K562 (cell line): Measurements from ENCODE around the gene RGS3. TPM values are rescaled to one million over a fixed set of nuclear protein-coding genes. Genes with fewer than 3 reads are reported as not detected.

Source experiments
- ATAC-seq: fragments of 200-7000 bp; cut with Tn5 transposase; 3 replicates; pipeline ENCODE4 v1.9.1; 2020; ENCODE audit warnings: moderate library complexity
- BruUV-seq: library from RNA; stranded (reverse); fragments of 400-500 nt; replicated peaks from 2 replicates; lab custom pipeline; 2021; lab: Mats Ljungman, UMichigan
- CTCF ChIA-PET: fragments of 300-600 bp; formaldehyde crosslinking; extraction: SDS; loops from one replicate; lab custom pipeline; 2021; ENCODE audit warnings: low intra/inter-chr PET ratio; lab: Yijun Ruan, JAX
- POLR2A ChIA-PET: fragments of 300-600, 350-650 bp; sonication (Branson Sonifier 250); formaldehyde crosslinking; extraction: SDS; loops from one replicate; lab custom pipeline; 2021; ENCODE audit warnings: antibody characterized with exemption, inconsistent platforms; lab: Yijun Ruan, JAX
- DNase-seq, 4 experiments: peaks; one replicate each; pipeline versions ENCODE4 v3.0.0 to v3.0.0-alpha.2; 2011 to 2018; ENCODE audit warnings: low spot score in 3 of 4, mixed read lengths in 3 of 4; ENCODE audit errors: extremely low read depth in 1 of 4
- FAIRE-seq: peaks from 2 replicates; lab custom pipeline; 2011; peaks lifted over from hg19 to GRCh38; lab: Jason Lieb, UNC
- H2AFZ ChIP-seq: 2 replicates; pipeline ENCODE4 v1.6.0; 2011; ENCODE audit warnings: low read depth, low read length, control low read depth, inconsistent platforms
- H3K27ac ChIP-seq: fragments of 200-600 bp; 3 replicates; pipeline ENCODE4 v1.8.0; 2011; ENCODE audit warnings: low read depth, mild to moderate bottlenecking, control low read depth, inconsistent platforms, low read length, moderate library complexity, mixed read lengths; ENCODE audit errors: extremely low read depth
- H3K27me3 ChIP-seq, 2 experiments: fragments of 300-600 bp in 1 of 2; 2 replicates in 1 of 2; 3 replicates in 1 of 2; pipeline versions ENCODE4 v1.6.0 to v1.8.0; 2011; ENCODE audit warnings: inconsistent platforms in 2 of 2, low read length in 2 of 2, mild to moderate bottlenecking in 1 of 2, mixed read lengths in 1 of 2, moderate library complexity in 1 of 2; ENCODE audit not compliant: control insufficient read depth in 2 of 2, insufficient read depth in 2 of 2
- H3K36me3 ChIP-seq: fragments of 300-600 bp; 3 replicates; pipeline ENCODE4 v1.8.0; 2011; ENCODE audit warnings: mild to moderate bottlenecking, low read length, inconsistent platforms; ENCODE audit not compliant: control insufficient read depth, insufficient read depth
- H3K4me1 ChIP-seq, 2 experiments: fragments of 200-600 bp in 1 of 2; replicated peaks in 1 of 2; 2 replicates in 1 of 2; 3 replicates in 1 of 2; pipeline versions ENCODE4 v1.5.1 to v1.8.0; 2011; ENCODE audit warnings: inconsistent platforms in 2 of 2, low read length in 2 of 2, mild to moderate bottlenecking in 1 of 2, mixed read lengths in 1 of 2, moderate library complexity in 1 of 2; ENCODE audit not compliant: control insufficient read depth in 2 of 2, insufficient read depth in 2 of 2
- H3K4me2 ChIP-seq: 2 replicates; pipeline ENCODE4 v1.6.1; 2011; ENCODE audit warnings: low read length, control low read depth, inconsistent platforms, mixed read lengths; ENCODE audit not compliant: insufficient read depth
- H3K4me3 ChIP-seq: fragments of 200-600 bp; sonication (generic), shearing (Covaris generic); 2 replicates; pipeline ENCODE4 v1.5.1; 2016; ENCODE audit warnings: control low read depth, inconsistent platforms
- H3K79me2 ChIP-seq: fragments of 200-600 bp; 3 replicates; pipeline ENCODE4 v1.8.0; 2011; ENCODE audit warnings: low read length, inconsistent platforms; ENCODE audit not compliant: control insufficient read depth, insufficient read depth
- H3K9ac ChIP-seq, 2 experiments: 2 replicates each; pipeline versions ENCODE4 v1.6.0 to v1.6.1; 2011; ENCODE audit warnings: low read depth in 2 of 2, low read length in 2 of 2, control low read depth in 1 of 2, inconsistent platforms in 1 of 2, mild to moderate bottlenecking in 1 of 2, mixed read lengths in 1 of 2; ENCODE audit not compliant: insufficient read depth in 1 of 2
- H3K9me1 ChIP-seq: one replicate; pipeline ENCODE4 v1.6.0; 2011; ENCODE audit warnings: inconsistent platforms, mild to moderate bottlenecking, low read length, moderate library complexity; ENCODE audit not compliant: control insufficient read depth, insufficient read depth
- H3K9me3 ChIP-seq: replicated peaks from 2 replicates; pipeline ENCODE4 v1.5.1; 2011; ENCODE audit warnings: low read depth, low read length, inconsistent platforms; ENCODE audit not compliant: control insufficient read depth, insufficient read depth
- H4K20me1 ChIP-seq: replicated peaks from 2 replicates; pipeline ENCODE4 v1.6.1; 2011; ENCODE audit warnings: low read length, inconsistent platforms, mixed read lengths; ENCODE audit not compliant: control insufficient read depth, insufficient read depth
- ETV5 ChIP-seq: sonication (generic); formaldehyde crosslinking; IDR thresholded peaks from 2 replicates; pipeline ENCODE4 v1.4.0; 2020; ENCODE audit warnings: low read depth, mild to moderate bottlenecking, missing genetic modification reagents
- FOXA1 ChIP-seq: fragments of 450-650 bp; IDR thresholded peaks from 2 replicates; pipeline ENCODE4 v1.6.1; 2016; ENCODE audit warnings: mild to moderate bottlenecking, borderline replicate concordance
- HNRNPH1 ChIP-seq: fragments of 200-400 bp; formaldehyde crosslinking; optimal IDR thresholded peaks from 2 replicates; pipeline ENCODE3; 2017; ENCODE audit warnings: low read depth, mild to moderate bottlenecking, low read length, moderate library complexity
- PHF20 ChIP-seq: fragments of 450-650 bp; IDR thresholded peaks from 2 replicates; pipeline ENCODE4 v1.6.1; 2018; ENCODE audit not compliant: partially characterized antibody
- RHOXF2B ChIP-seq: fragments of 250-450 bp; sonication (Bioruptor Pico); conservative IDR thresholded peaks from 2 replicates; pipeline ENCODE4 v1.5.1; 2021
- ZNF280A ChIP-seq: fragments of 450-650 bp; IDR thresholded peaks from 2 replicates; pipeline ENCODE4 v1.6.1; 2018; ENCODE audit warnings: mild to moderate bottlenecking, low read depth; ENCODE audit not compliant: partially characterized antibody
- WGBS: fragments of 100-300 bp; shearing (Covaris generic); methylation state at CpG from one replicate; pipeline ENCODE4 v1.1.6; 2016; ENCODE audit warnings: low coverage, mixed read lengths; ENCODE audit not compliant: insufficient coverage; ENCODE audit errors: missing lambda C conversion rate; 5-methylcytosine and 5-hydroxymethylcytosine counted together
- in situ Hi-C: fragments of 300-500 bp; cut with MboI; formaldehyde crosslinking; loops from 4 replicates; pipeline ENCODE4 v1.15.0; 2018; ENCODE audit warnings: inconsistent platforms, mixed read lengths
- intact Hi-C: fragments of 100-400 bp; cut with micrococcal nuclease; formaldehyde crosslinking; loops from 2 replicates; pipeline ENCODE4 v1.14.2; 2022
- polyA plus RNA-seq, 8 experiments: library from polyadenylated mRNA; depleted of rRNA in 4 of 8; stranded (reverse) in 5 of 8; unstranded in 3 of 8; fragments of >200 nt; fragmentation: Nextera tagmentation in 2 of 8; fragmentation: Illumina TruSeq in 1 of 8; extraction: Ambion mirVana in 2 of 8; extraction: Trizol in 1 of 8; gene quantifications; 2 replicates each; pipeline versions ENCODE4 v1.2.1 to v1.2.3, GENCODE V29; 2011 to 2014; ENCODE audit warnings: inconsistent platforms in 1 of 8, missing spikeins in 1 of 8
- total RNA-seq, 7 experiments: library from RNA; depleted of rRNA in 6 of 7; stranded (reverse); fragments of >200 nt in 6 of 7; fragmentation: Illumina TruSeq in 2 of 7; extraction: Trizol in 2 of 7; gene quantifications; 2 replicates each; pipeline versions ENCODE4 v1.2.1 to v1.2.3, GENCODE V29; 2011 to 2021; ENCODE audit warnings: low replicate concordance in 1 of 7

Gene RGS3
- total and polyA plus RNA-seq, 9 of the 15 experiments (the other 6 are each of a cell fraction or from before 2014, with no cell fraction given), result 0.08 to 2.9 (median 0.95) TPM

- WGBS, result 0% methylated on average over 3 of the region's 3 CpGs
- POLR2A ChIA-PET, result interaction anchor here (1.0 kb wide), 1 partner anchor 9 kb away, joined by 3 read pairs; no protein-coding TSS in a partner anchor
Measured at GRCh38 chr9:113645978-113646253, 182.4 kb downstream of the RGS3 start.

GRCh38 chr9:113646491-113646890 is 183.0 kb downstream of the RGS3 start:
- H3K36me3 ChIP-seq, result no peaks in the 10 kb centered on the region
- WGBS, result 2% methylated on average over 7 of the region's 7 CpGs
- no peaks in the 10 kb centered on the region for H3K9me1 ChIP-seq
- ATAC-seq (no peak), FAIRE-seq (no peak), DNase-seq (no peak)
- H3K27me3 ChIP-seq, result peaks cover 13 to 54% of the 10 kb centered on the region in 2 experiments; a peak in 4 of 5 replicates
- no peak overlapping the region for H3K27ac ChIP-seq
- H3K9me3 ChIP-seq, result no peaks in the 10 kb centered on the region
- in situ Hi-C loops, result no loop called here
- no peak overlapping the region for H3K9ac ChIP-seq
- no peak overlapping the region for H3K4me2 ChIP-seq
- TF ChIP-seq ZNF280A, result no peak
- TF ChIP-seq HNRNPH1, result no peak
- TF ChIP-seq ETV5 (CRISPR knock-in tag), result no peak
- no peak for TF ChIP-seq PHF20
- TF ChIP-seq RHOXF2B, result no peak
- BruUV-seq, result no TSS peak
- ChIA-PET POLR2A (no interaction called here), CTCF (no interaction called here)
- no peak overlapping the region for H2AFZ ChIP-seq
- H3K4me3 ChIP-seq, result no peak overlapping the region
- H4K20me1 ChIP-seq, result no peaks in the 10 kb centered on the region
- intact Hi-C loops, result no loop called here
- H3K4me1 ChIP-seq, result no peaks in the 10 kb centered on the region
- H3K79me2 ChIP-seq, result no peaks in the 10 kb centered on the region

More at GRCh38 chr9:113645978-113646253, 182.4 kb downstream of the RGS3 start:
- intact Hi-C loops, result no loop called here
- no TSS peak for BruUV-seq
- Histone ChIP-seq H3K4me3 (no peak overlapping the region), H3K4me2 (no peak overlapping the region), H3K27me3 (peaks cover 15 to 51% of the 10 kb centered on the region in 2 experiments; a peak in 4 of 5 replicates), H3K27ac (no peak overlapping the region), H4K20me1 (no peaks in the 10 kb centered on the region), H3K9ac (no peak overlapping the region), H3K9me1 (no peaks in the 10 kb centered on the region), H3K4me1 (no peaks in the 10 kb centered on the region), H3K36me3 (no peaks in the 10 kb centered on the region), H3K9me3 (no peaks in the 10 kb centered on the region), H3K79me2 (no peaks in the 10 kb centered on the region), H2AFZ (no peak overlapping the region)
- ATAC-seq (no peak), DNase-seq (no peak), FAIRE-seq (no peak)
- TF ChIP-seq FOXA1, result no peak
- in situ Hi-C loops, result no loop called here
- CTCF ChIA-PET, result no interaction called here

Other genes starting within 250 kb of the RGS3 start
Only the 7 nearest of the 11 such genes appear.
- gene RNF183, start 160.4 kb upstream of the RGS3 start, total RNA-seq (2014; rRNA removed), result not detected in 2 replicates
- not detected in 2 replicates for gene RNF183, start 160.4 kb upstream of the RGS3 start, total RNA-seq (2014; rRNA removed; fragmentation: Illumina TruSeq; extraction: Trizol)
- gene RNF183, start 160.4 kb upstream of the RGS3 start, total RNA-seq (2015; rRNA removed; fragmentation: Illumina TruSeq; extraction: Trizol), result not detected in 2 replicates
- gene RNF183, start 160.4 kb upstream of the RGS3 start, total RNA-seq (2021), result 0.22 TPM in 1 of 2 replicates, not detected in the other
- gene RNF183, start 160.4 kb upstream of the RGS3 start, polyA plus RNA-seq (2011; rRNA removed), result 2.0 and 3.1 TPM in 2 replicates
- gene RNF183, start 160.4 kb upstream of the RGS3 start, polyA plus RNA-seq (2014; fragmentation: Illumina TruSeq; extraction: Trizol), result 0.08 TPM in 1 of 2 replicates, not detected in the other
- under 1 TPM in 1 of 2 experiments, not detected in 1; 0.04 TPM for gene RNF183, start 160.4 kb upstream of the RGS3 start, polyA plus RNA-seq (2014; fragmentation: Nextera tagmentation; extraction: Ambion mirVana)
- 0.08 and 0.11 TPM in 2 replicates for gene RNF183, start 160.4 kb upstream of the RGS3 start, polyA plus RNA-seq (2014; rRNA removed)
- 0.64 and 0.78 TPM in 2 replicates for gene WDR31, start 123.5 kb upstream of the RGS3 start, total RNA-seq (2014; rRNA removed)
- gene WDR31, start 123.5 kb upstream of the RGS3 start, total RNA-seq (2014; rRNA removed; fragmentation: Illumina TruSeq; extraction: Trizol), result 0.95 and 1.3 TPM in 2 replicates
- 0.80 and 1.0 TPM in 2 replicates for gene WDR31, start 123.5 kb upstream of the RGS3 start, total RNA-seq (2015; rRNA removed; fragmentation: Illumina TruSeq; extraction: Trizol)
- gene WDR31, start 123.5 kb upstream of the RGS3 start, total RNA-seq (2021), result 1.4 and 1.5 TPM in 2 replicates
- 1.3 and 1.8 TPM in 2 replicates for gene WDR31, start 123.5 kb upstream of the RGS3 start, polyA plus RNA-seq (2011; rRNA removed)
- gene WDR31, start 123.5 kb upstream of the RGS3 start, polyA plus RNA-seq (2014; fragmentation: Illumina TruSeq; extraction: Trizol), result 1.2 and 1.3 TPM in 2 replicates
- gene WDR31, start 123.5 kb upstream of the RGS3 start, polyA plus RNA-seq (2014; fragmentation: Nextera tagmentation; extraction: Ambion mirVana), result under 1 TPM; 0.35 to 0.71 TPM
- gene WDR31, start 123.5 kb upstream of the RGS3 start, polyA plus RNA-seq (2014; rRNA removed), result 0.66 and 1.5 TPM in 2 replicates
- gene BSPRY, start 114.2 kb upstream of the RGS3 start, total RNA-seq (2014; rRNA removed), result 0.16 and 0.18 TPM in 2 replicates
- 0.18 and 0.22 TPM in 2 replicates for gene BSPRY, start 114.2 kb upstream of the RGS3 start, total RNA-seq (2014; rRNA removed; fragmentation: Illumina TruSeq; extraction: Trizol)
- gene BSPRY, start 114.2 kb upstream of the RGS3 start, total RNA-seq (2015; rRNA removed; fragmentation: Illumina TruSeq; extraction: Trizol), result 0.22 and 0.23 TPM in 2 replicates
- gene BSPRY, start 114.2 kb upstream of the RGS3 start, total RNA-seq (2021), result 0.16 and 0.45 TPM in 2 replicates
- gene BSPRY, start 114.2 kb upstream of the RGS3 start, polyA plus RNA-seq (2011; rRNA removed), result 0.46 and 0.67 TPM in 2 replicates
- gene BSPRY, start 114.2 kb upstream of the RGS3 start, polyA plus RNA-seq (2014; fragmentation: Illumina TruSeq; extraction: Trizol), result 0.21 and 0.22 TPM in 2 replicates
- under 1 TPM; 0.07 TPM for gene BSPRY, start 114.2 kb upstream of the RGS3 start, polyA plus RNA-seq (2014; fragmentation: Nextera tagmentation; extraction: Ambion mirVana)
- 0.17 and 0.34 TPM in 2 replicates for gene BSPRY, start 114.2 kb upstream of the RGS3 start, polyA plus RNA-seq (2014; rRNA removed)
- gene HDHD3, start 86.7 kb upstream of the RGS3 start, total RNA-seq (2014; rRNA removed), result 13.8 and 20.4 TPM in 2 replicates
- 4.4 and 5.0 TPM in 2 replicates for gene HDHD3, start 86.7 kb upstream of the RGS3 start, total RNA-seq (2014; rRNA removed; fragmentation: Illumina TruSeq; extraction: Trizol)
- gene HDHD3, start 86.7 kb upstream of the RGS3 start, total RNA-seq (2015; rRNA removed; fragmentation: Illumina TruSeq; extraction: Trizol), result 12.5 and 14.4 TPM in 2 replicates
- 15.7 TPM in 2 replicates for gene HDHD3, start 86.7 kb upstream of the RGS3 start, total RNA-seq (2021)
- gene HDHD3, start 86.7 kb upstream of the RGS3 start, polyA plus RNA-seq (2011; rRNA removed), result 10.7 and 10.9 TPM in 2 replicates
- 10.1 and 12.9 TPM in 2 replicates for gene HDHD3, start 86.7 kb upstream of the RGS3 start, polyA plus RNA-seq (2014; fragmentation: Illumina TruSeq; extraction: Trizol)
- 1 to 10 TPM; 1.1 to 2.0 TPM for gene HDHD3, start 86.7 kb upstream of the RGS3 start, polyA plus RNA-seq (2014; fragmentation: Nextera tagmentation; extraction: Ambion mirVana)
- 19.1 and 22.7 TPM in 2 replicates for gene HDHD3, start 86.7 kb upstream of the RGS3 start, polyA plus RNA-seq (2014; rRNA removed)
- gene ALAD, start 62.4 kb upstream of the RGS3 start, total RNA-seq (2014; rRNA removed), result 6.8 and 7.4 TPM in 2 replicates
- 5.6 and 6.5 TPM in 2 replicates for gene ALAD, start 62.4 kb upstream of the RGS3 start, total RNA-seq (2014; rRNA removed; fragmentation: Illumina TruSeq; extraction: Trizol)
- 10.8 and 11.4 TPM in 2 replicates for gene ALAD, start 62.4 kb upstream of the RGS3 start, total RNA-seq (2015; rRNA removed; fragmentation: Illumina TruSeq; extraction: Trizol)
- 10.8 and 11.4 TPM in 2 replicates for gene ALAD, start 62.4 kb upstream of the RGS3 start, total RNA-seq (2021)
- gene ALAD, start 62.4 kb upstream of the RGS3 start, polyA plus RNA-seq (2011; rRNA removed), result 6.1 and 7.4 TPM in 2 replicates
- gene ALAD, start 62.4 kb upstream of the RGS3 start, polyA plus RNA-seq (2014; fragmentation: Illumina TruSeq; extraction: Trizol), result 12.7 and 12.8 TPM in 2 replicates
- gene ALAD, start 62.4 kb upstream of the RGS3 start, polyA plus RNA-seq (2014; fragmentation: Nextera tagmentation; extraction: Ambion mirVana), result 1 to 10 TPM; 1.3 to 2.3 TPM
- gene ALAD, start 62.4 kb upstream of the RGS3 start, polyA plus RNA-seq (2014; rRNA removed), result 9.8 and 10.5 TPM in 2 replicates
- gene POLE3, start 53.1 kb upstream of the RGS3 start, total RNA-seq (2014; rRNA removed), result 96.6 and 116 TPM in 2 replicates
- gene POLE3, start 53.1 kb upstream of the RGS3 start, total RNA-seq (2014; rRNA removed; fragmentation: Illumina TruSeq; extraction: Trizol), result 124 and 137 TPM in 2 replicates
- gene POLE3, start 53.1 kb upstream of the RGS3 start, total RNA-seq (2015; rRNA removed; fragmentation: Illumina TruSeq; extraction: Trizol), result 148 and 155 TPM in 2 replicates
- gene POLE3, start 53.1 kb upstream of the RGS3 start, total RNA-seq (2021), result 91.5 and 95.7 TPM in 2 replicates
- gene POLE3, start 53.1 kb upstream of the RGS3 start, polyA plus RNA-seq (2011; rRNA removed), result 116 and 163 TPM in 2 replicates
- gene POLE3, start 53.1 kb upstream of the RGS3 start, polyA plus RNA-seq (2014; fragmentation: Illumina TruSeq; extraction: Trizol), result 159 and 179 TPM in 2 replicates
- gene POLE3, start 53.1 kb upstream of the RGS3 start, polyA plus RNA-seq (2014; fragmentation: Nextera tagmentation; extraction: Ambion mirVana), result 100 to 1,000 TPM in 1 of 2 experiments, 10 to 100 TPM in 1; 52.6 to 110 TPM
- gene POLE3, start 53.1 kb upstream of the RGS3 start, polyA plus RNA-seq (2014; rRNA removed), result 102 and 115 TPM in 2 replicates
- gene C9orf43, start 53.0 kb upstream of the RGS3 start, total RNA-seq (2014; rRNA removed), result 0.27 and 0.49 TPM in 2 replicates
- 0.29 and 0.33 TPM in 2 replicates for gene C9orf43, start 53.0 kb upstream of the RGS3 start, total RNA-seq (2014; rRNA removed; fragmentation: Illumina TruSeq; extraction: Trizol)
- gene C9orf43, start 53.0 kb upstream of the RGS3 start, total RNA-seq (2015; rRNA removed; fragmentation: Illumina TruSeq; extraction: Trizol), result 0.38 and 0.58 TPM in 2 replicates
- 0.27 and 0.63 TPM in 2 replicates for gene C9orf43, start 53.0 kb upstream of the RGS3 start, total RNA-seq (2021)
- gene C9orf43, start 53.0 kb upstream of the RGS3 start, polyA plus RNA-seq (2011; rRNA removed), result 0.19 and 0.33 TPM in 2 replicates
- gene C9orf43, start 53.0 kb upstream of the RGS3 start, polyA plus RNA-seq (2014; fragmentation: Illumina TruSeq; extraction: Trizol), result 0.28 and 0.48 TPM in 2 replicates
- gene C9orf43, start 53.0 kb upstream of the RGS3 start, polyA plus RNA-seq (2014; fragmentation: Nextera tagmentation; extraction: Ambion mirVana), result under 1 TPM; 0.21 to 0.31 TPM
- gene C9orf43, start 53.0 kb upstream of the RGS3 start, polyA plus RNA-seq (2014; rRNA removed), result 0.45 and 1.1 TPM in 2 replicates